MM.1S (cell line): ENCODE data around the gene SEMA3E.

ENCODE experiments used
- DNase-seq: peaks from one replicate; pipeline ENCODE4 v3.0.0-alpha.2; 2015
- H2AFZ ChIP-seq: fragments of 300-600 bp; sonication (generic); 2 replicates; pipeline ENCODE4 v1.6.0; 2016; ENCODE audit warnings: antibody characterized with exemption, low read length
- H3F3A ChIP-seq: fragments of 300-600 bp; sonication (generic); 2 replicates; pipeline ENCODE4 v1.6.1; 2016; ENCODE audit warnings: mild to moderate bottlenecking, antibody characterized with exemption, low read length, moderate library complexity, mixed read lengths; ENCODE audit not compliant: insufficient read depth
- H3K27ac ChIP-seq: fragments of 300-600 bp; sonication (generic); 2 replicates; pipeline ENCODE4 v1.5.1; 2016; ENCODE audit warnings: mild to moderate bottlenecking, low read length
- H3K27me3 ChIP-seq: fragments of 300-600 bp; sonication (generic); replicated peaks from 2 replicates; pipeline ENCODE4 v1.6.0; 2016; ENCODE audit warnings: low read length; ENCODE audit not compliant: insufficient read depth
- H3K36me3 ChIP-seq: fragments of 300-600 bp; sonication (generic); replicated peaks from 2 replicates; pipeline ENCODE4 v1.6.1; 2016; ENCODE audit warnings: mild to moderate bottlenecking, low read length, mixed read lengths; ENCODE audit not compliant: insufficient read depth
- H3K4me1 ChIP-seq: fragments of 300-600 bp; sonication (generic); 2 replicates; pipeline ENCODE4 v1.6.1; 2016; ENCODE audit warnings: low read length, mixed read lengths
- H3K4me2 ChIP-seq: fragments of 300-600 bp; sonication (generic); 2 replicates; pipeline ENCODE4 v1.6.0; 2016; ENCODE audit warnings: low read depth, low read length
- H3K4me3 ChIP-seq: fragments of 300-600 bp; sonication (generic); 2 replicates; pipeline ENCODE4 v1.5.1; 2016; ENCODE audit warnings: low read length, mixed read lengths
- H3K79me2 ChIP-seq: fragments of 300-600 bp; sonication (generic); 2 replicates; pipeline ENCODE4 v1.6.1; 2016; ENCODE audit warnings: mixed run types, low read length, mixed read lengths
- H3K9ac ChIP-seq: fragments of 300-600 bp; sonication (generic); 2 replicates; pipeline ENCODE4 v1.6.1; 2016; ENCODE audit warnings: low read length, mixed read lengths
- H3K9me2 ChIP-seq: fragments of 300-600 bp; sonication (generic); replicated peaks from 2 replicates; pipeline ENCODE4 v1.6.1; 2016; ENCODE audit warnings: mild to moderate bottlenecking, low read length, mixed read lengths; ENCODE audit not compliant: insufficient read depth
- H3K9me3 ChIP-seq: fragments of 300-600 bp; sonication (generic); replicated peaks from 2 replicates; pipeline ENCODE4 v1.6.1; 2016; ENCODE audit warnings: mild to moderate bottlenecking, low read length, mixed read lengths; ENCODE audit not compliant: insufficient read depth
- H4K20me1 ChIP-seq: fragments of 300-600 bp; sonication (generic); 2 replicates; pipeline ENCODE4 v1.6.1; 2016; ENCODE audit warnings: mild to moderate bottlenecking, low read length, moderate library complexity, mixed read lengths; ENCODE audit not compliant: insufficient read depth
- CTCF ChIP-seq: fragments of 300-600 bp; sonication (generic); IDR thresholded peaks from 2 replicates; pipeline ENCODE4 v1.5.1; 2016; ENCODE audit warnings: antibody characterized with exemption, low read length, mixed read lengths
- EZH2 ChIP-seq: fragments of 300-600 bp; sonication (generic); optimal IDR thresholded peaks from 2 replicates; pipeline ENCODE3; 2017; ENCODE audit warnings: low read depth, mild to moderate bottlenecking, antibody characterized with exemption, low read length, mixed read lengths
- EZH2phosphoT487 ChIP-seq: fragments of 300-600 bp; sonication (generic); IDR thresholded peaks from 2 replicates; pipeline ENCODE4 v1.6.1; 2018; ENCODE audit warnings: antibody characterized with exemption, low read length

SEMA3E gene

GRCh38 chr7:83419013-83419412 lies 229.9 kb downstream of the SEMA3E start:
- no peak overlapping the region for H2AFZ ChIP-seq
- no peak overlapping the region for H3K4me2 ChIP-seq
- H3K9ac ChIP-seq: no peak overlapping the region
- H4K20me1 ChIP-seq: no peaks in the 10 kb centered on the region
- no peaks in the 10 kb centered on the region for H3F3A ChIP-seq
- no peaks in the 10 kb centered on the region for H3K27me3 ChIP-seq
- no peaks in the 10 kb centered on the region for H3K9me3 ChIP-seq
- no peaks in the 10 kb centered on the region for H3K79me2 ChIP-seq
- no peak for DNase-seq
- H3K9me2 ChIP-seq: no peaks in the 10 kb centered on the region
- no peaks in the 10 kb centered on the region for H3K4me1 ChIP-seq
- TF ChIP-seq EZH2phosphoT487 (no peak), CTCF (no peak), EZH2 (no peak)
- no peaks in the 10 kb centered on the region for H3K36me3 ChIP-seq
- no peak overlapping the region for H3K4me3 ChIP-seq
- H3K27ac ChIP-seq: no peak overlapping the region

GRCh38 chr7:83415840-83416239 lies 233.1 kb downstream of the SEMA3E start:
- Histone ChIP-seq H3K36me3 (no peaks in the 10 kb centered on the region), H3K9me3 (no peaks in the 10 kb centered on the region), H3K79me2 (no peaks in the 10 kb centered on the region), H3K9ac (no peak overlapping the region), H3K27me3 (no peaks in the 10 kb centered on the region), H4K20me1 (no peaks in the 10 kb centered on the region), H3K9me2 (no peaks in the 10 kb centered on the region), H3K4me2 (no peak overlapping the region), H3K4me1 (no peaks in the 10 kb centered on the region), H2AFZ (no peak overlapping the region), H3K4me3 (no peak overlapping the region), H3K27ac (no peak overlapping the region), H3F3A (no peaks in the 10 kb centered on the region)
- DNase-seq: no peak
- TF ChIP-seq EZH2 (no peak), EZH2phosphoT487 (no peak), CTCF (no peak)

DNA sequence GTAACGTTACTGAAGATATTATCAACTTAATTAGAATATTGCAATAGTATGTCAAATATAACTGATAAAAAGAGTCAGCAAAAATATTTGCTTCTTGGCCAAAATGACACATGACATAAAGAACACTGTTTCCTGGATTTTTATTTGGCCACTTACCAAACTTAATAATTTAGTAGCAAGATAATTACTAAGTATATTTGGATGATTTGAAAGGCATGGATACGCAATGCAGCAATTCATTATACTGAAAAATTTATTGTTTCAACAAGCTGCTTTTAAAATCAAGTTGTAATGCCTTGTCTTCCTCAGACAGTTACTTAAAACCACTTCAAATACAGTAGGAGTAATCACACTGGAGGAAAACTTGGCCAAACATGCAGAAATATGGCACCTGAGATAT lies 234.0 kb downstream of the SEMA3E start:
- H4K20me1 ChIP-seq: no peaks in the 10 kb centered on the region
- no peaks in the 10 kb centered on the region for H3K27me3 ChIP-seq
- no peak overlapping the region for H3K27ac ChIP-seq
- no peak overlapping the region for H2AFZ ChIP-seq
- no peak overlapping the region for H3K9ac ChIP-seq
- H3K36me3 ChIP-seq: no peaks in the 10 kb centered on the region
- no peak overlapping the region for H3K4me2 ChIP-seq
- no peaks in the 10 kb centered on the region for H3F3A ChIP-seq
- TF ChIP-seq EZH2phosphoT487 (no peak), EZH2 (no peak), CTCF (no peak)
- DNase-seq: no peak
- H3K4me1 ChIP-seq: no peaks in the 10 kb centered on the region
- H3K9me3 ChIP-seq: no peaks in the 10 kb centered on the region
- H3K79me2 ChIP-seq: no peaks in the 10 kb centered on the region
- no peaks in the 10 kb centered on the region for H3K9me2 ChIP-seq
- H3K4me3 ChIP-seq: no peak overlapping the region
